NCI-H69 (cell line): ENCODE data around the gene STAM2.
"Not testable (repeated sequence)": the region's sequence is repeated elsewhere in the genome, so short reads cannot be mapped to it uniquely, and the experiment has no call there.

Experiments used
- DNase-seq: peaks from one replicate; lab custom pipeline; 2025; lab: John Stamatoyannopoulos, UW

Gene STAM2

DNA sequence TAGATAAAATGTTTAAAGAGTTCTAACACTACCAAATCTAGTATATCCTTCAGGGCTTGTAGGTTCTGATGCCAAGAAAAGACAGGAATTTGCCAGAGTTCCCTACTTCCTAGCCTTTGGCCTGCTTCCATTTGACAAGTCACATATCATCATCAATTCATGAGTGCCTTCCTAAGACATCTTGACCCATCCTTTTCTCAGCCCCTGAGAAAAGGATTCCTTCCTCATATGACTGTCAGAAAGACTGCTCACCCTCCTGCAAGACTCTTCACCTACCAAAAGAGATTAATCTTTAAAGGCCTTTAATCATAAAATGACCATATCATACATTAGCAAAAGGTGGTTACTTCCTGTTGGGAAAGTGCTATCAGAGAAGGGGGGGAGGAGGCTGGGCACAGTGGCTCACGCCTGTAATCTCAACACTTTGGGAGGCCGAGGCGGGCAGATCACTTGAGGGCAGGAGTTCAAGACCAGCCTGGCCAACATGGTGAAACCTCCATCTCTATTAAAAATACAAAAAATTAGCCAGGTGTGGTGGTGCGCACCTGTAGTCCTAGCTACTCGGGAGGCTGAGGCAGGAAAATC is 3.3 kb downstream of the STAM2 start:
- not testable (repeated sequence) for DNase-seq

- DNase-seq = no peak
These were observed 3.8 kb downstream of the STAM2 start for GRCh38 chr2:152171718-152172117.

GRCh38 chr2:152169158-152169557 is 6.4 kb downstream of the STAM2 start:
- not testable (repeated sequence) for DNase-seq

- DNase-seq = not testable (repeated sequence)
These were observed 8.1 kb downstream of the STAM2 start for GRCh38 chr2:152167470-152167869.

DNA sequence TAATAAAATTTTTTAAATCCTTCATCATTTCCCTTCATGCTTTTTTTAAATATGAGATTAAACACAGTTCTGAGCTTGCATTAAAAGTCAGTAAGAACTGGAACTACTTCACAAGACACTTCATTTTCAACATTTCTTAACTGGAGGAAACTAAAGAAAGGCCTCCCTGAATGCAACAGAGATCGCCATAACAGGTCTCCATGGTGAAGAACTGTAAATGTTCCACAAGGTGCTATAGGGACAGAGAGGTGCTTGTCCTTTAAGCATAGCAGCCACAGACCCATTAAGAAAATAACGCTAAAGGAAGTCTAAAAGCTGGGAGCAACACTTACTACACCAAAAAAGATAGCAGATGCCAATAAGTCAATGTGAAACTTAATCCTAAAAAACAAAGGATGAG is 8.5 kb downstream of the STAM2 start:
- DNase-seq = no peak

- DNase-seq = no peak
These were observed 8.9 kb downstream of the STAM2 start for GRCh38 chr2:152166633-152167032.

DNA sequence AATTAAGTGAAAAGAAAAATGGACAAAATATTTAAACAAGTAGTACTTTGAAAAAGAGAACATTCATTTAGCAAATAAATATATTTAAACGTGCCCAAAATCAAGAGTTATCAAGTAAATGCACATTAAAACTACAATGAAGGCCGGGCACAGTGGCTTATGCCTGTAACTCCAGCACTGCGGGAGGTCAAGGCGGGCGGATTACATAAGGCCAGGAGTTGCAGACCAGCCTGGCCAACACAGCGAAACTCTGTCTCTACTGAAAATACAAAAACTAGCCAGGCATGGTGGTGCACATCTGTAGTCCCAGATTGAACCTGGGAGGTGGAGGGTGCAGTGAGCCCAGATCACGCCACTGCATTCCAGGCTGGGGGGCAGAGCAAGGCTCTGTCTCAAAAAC is 9.8 kb downstream of the STAM2 start:
- no peak for DNase-seq

GRCh38 chr2:152165306-152165705 is 10.3 kb downstream of the STAM2 start:
- no peak for DNase-seq

DNA sequence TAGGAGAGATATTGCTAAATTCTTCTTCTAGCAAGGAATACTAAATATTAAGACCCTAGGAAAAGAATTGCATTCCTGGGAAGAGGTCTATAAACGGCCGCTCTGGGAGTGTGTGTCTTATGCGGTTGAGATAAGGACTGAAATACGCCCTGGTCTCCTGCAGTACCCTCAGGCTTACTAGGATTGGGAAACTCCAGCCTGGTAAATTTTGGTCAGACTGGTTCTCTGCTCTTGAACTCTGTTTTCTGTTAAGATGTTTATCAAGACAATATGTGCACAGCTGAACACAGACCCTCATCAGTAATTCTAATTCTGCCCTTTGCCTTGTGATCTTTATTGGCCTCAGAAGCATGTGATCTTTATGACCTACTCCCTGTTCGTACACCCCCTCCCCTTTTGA is 11.9 kb downstream of the STAM2 start:
- DNase-seq = not testable (repeated sequence)

- no peak for DNase-seq
These were observed 13.4 kb downstream of the STAM2 start for GRCh38 chr2:152162141-152162540.

GRCh38 chr2:152161598-152161997 is 14.0 kb downstream of the STAM2 start:
- no peak for DNase-seq

DNA sequence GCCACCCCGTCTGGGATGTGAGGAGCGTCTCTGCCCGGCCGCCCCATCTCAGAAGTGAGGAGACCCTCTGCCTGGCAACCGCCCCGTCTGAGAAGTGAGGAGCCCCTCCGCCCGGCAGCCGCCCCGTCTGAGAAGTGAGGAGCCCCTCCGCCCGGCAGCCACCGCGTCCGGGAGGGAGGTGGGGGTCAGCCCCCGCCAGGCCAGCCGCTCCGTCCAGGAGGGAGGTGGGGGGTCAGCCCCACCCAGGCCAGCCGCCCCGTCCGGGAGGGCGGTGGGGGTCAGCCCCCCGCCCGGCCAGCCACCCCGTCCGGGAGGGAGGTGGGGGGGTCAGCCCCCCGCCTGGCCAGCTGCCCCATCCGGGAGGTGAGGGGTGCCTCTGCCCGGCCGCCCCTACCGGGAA is 15.2 kb downstream of the STAM2 start:
- DNase-seq = not testable (repeated sequence)

DNA sequence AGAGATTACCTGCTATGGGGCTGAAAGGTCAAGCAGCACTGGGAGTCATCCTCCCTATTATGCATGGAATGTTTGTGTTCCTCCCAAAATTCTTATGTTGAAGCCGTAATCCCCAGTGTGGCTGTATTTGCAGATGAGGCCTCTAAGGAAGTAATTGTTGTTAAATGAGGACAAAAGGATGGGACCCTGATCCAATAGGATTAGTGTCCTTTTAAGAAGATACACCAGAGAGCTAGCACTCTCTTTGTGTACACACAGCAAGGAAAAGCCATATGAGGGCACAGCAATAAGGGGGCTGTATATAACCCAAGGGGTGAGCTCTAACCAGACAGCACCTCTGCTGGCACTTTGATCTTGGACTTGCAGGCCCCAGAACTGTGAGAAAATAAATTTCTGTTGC is 18.3 kb downstream of the STAM2 start:
- no peak for DNase-seq

DNA sequence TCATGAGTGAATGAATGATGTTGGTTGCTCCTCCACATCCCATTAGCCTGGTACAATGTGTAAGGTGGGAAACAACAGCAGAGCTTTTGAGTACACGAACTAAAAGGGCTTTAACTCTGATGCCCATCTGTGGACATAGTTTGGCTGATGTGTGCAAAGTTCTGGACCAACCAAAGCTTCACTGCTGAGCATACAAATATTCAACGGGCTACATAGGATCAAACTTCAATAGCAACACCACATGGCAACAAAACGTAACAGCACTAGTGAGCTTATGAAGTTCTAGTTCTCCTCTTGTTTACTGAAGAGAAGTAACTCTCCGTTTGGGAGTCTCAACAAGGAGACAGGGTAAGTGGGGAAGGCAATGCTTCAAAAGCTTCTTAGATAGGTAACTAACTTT is 20.4 kb downstream of the STAM2 start:
- DNase-seq = no peak

- no peak for DNase-seq
These were observed 21.1 kb downstream of the STAM2 start for GRCh38 chr2:152154462-152154861.

- DNase-seq = no peak
These were observed 40.9 kb downstream of the STAM2 start for GRCh38 chr2:152134488-152135280.

- DNase-seq = no peak
These were observed 43.3 kb downstream of the STAM2 start for GRCh38 chr2:152132306-152132705.

DNA sequence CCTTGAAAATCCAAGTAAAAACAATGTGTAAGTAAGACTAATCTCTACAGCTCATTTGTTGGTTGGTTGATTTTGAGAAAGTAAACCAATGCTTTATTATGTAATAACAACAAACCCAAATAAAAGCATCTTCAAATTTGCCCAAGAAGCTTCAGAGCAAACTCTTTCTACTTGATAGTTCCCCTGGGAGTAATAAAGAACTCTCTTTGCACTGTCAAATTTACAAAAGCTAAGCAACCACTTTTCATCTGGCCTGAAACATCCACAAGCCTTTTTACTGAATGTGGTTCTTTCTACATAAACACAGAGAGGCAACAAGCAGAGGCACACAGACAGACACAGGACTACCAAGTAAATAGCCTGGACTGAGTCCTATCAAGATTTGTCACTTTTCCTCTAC is 47.9 kb downstream of the STAM2 start:
- DNase-seq = no peak

GRCh38 chr2:152126664-152127063 is 48.9 kb downstream of the STAM2 start:
- DNase-seq = no peak

DNA sequence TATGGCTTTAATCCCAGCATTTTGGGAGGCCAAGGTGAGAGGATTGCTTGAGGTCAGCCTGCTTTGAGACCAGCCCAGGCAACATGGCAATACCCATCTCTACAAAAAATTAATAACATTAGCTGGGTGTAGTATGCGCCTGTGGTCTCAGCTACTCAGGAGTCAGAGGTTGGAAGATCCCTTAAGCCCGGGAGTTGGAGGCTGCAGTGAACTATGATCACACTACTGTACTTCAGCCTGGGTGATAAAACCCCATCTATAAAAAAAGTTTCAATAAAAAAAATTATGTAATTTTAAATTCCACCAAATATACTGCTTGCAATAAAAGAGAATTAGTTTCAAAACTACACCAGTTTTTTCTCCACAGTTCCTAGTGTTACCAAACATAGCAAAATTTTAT is 53.4 kb downstream of the STAM2 start:
- no peak for DNase-seq

DNA sequence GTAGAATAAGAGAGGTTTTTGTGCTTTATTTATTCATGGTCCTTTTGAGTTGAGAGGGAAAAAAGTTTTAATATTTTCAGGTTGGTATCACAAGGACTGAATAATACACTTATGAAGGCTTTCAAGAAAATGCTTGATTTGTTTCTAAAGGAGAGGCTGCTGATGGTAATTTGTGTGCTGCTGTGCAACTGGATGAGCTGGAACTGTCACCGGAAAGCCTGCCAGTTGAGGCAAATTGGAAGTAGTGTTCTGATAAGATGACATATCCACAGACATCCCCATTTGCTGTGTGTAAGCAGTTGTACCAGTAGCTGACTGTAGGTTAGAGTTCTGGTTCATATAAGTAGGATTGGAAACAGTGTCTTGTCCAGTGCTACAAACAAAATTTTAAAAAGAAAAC is 55.1 kb downstream of the STAM2 start:
- no peak for DNase-seq

DNA sequence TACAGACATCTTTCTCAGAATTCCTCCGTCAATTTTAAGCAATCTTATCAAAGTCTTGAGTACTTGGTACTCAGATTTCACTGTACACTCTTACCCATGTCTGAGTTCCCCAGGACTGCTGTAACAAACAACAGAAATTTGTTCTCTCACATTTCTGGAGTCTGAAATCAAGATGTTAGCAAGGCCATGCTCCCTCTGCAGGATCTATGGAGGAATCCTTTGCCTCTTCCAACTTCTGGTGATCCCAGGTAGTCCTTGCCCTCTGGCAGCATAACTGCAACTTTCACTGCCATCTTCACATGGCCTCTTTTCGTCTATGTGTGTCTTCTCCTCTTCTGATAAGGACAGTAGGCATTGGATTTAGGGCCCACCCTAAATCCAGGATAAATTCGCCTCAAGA is 59.6 kb downstream of the STAM2 start:
- DNase-seq = no peak

- no peak for DNase-seq
These were observed 61.2 kb downstream of the STAM2 start for GRCh38 chr2:152114366-152114765.

DNA sequence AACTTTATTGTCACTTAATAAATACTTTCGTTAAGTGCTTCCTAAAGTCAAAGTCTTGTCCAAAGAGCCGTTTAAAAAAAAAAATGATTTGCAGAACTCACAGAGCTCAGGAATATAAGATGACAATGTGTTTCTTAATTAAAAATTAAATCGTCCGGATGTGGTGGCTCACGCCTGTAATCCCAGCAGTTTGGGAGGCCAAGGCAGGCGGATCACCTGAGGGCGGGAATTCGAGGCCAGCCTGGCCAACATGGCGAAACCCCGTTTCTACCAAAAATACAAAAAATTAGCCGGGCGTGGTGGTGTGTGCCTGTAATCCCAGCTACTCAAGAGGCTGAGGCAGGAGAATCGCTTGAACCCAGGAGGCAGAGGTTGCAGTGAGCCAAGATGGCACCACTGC is 68.4 kb downstream of the STAM2 start:
- DNase-seq = not testable (repeated sequence)
